HuH-7 (cell line): ENCODE measurements around the gene VAMP2.
"Not testable (repeated sequence)": the region's sequence is repeated elsewhere in the genome, so short reads cannot be mapped to it uniquely, and the experiment has no call there.

ENCODE experiments used
- DNase-seq: peaks from one replicate; pipeline ENCODE4 v3.0.0; 2011; ENCODE audit warnings: low spot score

VAMP2 gene

GRCh38 chr17:8176197-8176940 lies 13.6 kb upstream of the VAMP2 start, which contains the start of gene TMEM107:
TSS of gene TMEM107 (minus strand) at chr17:8176380. CDS start at chr17:8176286, 94 bp downstream.
- DNase-seq: no peak

GRCh38 chr17:8175795-8176196 lies 13.0 kb upstream of the VAMP2 start:
- DNase-seq: no peak

- no peak for DNase-seq
Observed at GRCh38 chr17:8173871-8174322, 11.1 kb upstream of the VAMP2 start.

GRCh38 chr17:8173056-8173870 lies 10.5 kb upstream of the VAMP2 start:
- DNase-seq: no peak

- DNase-seq: not testable (repeated sequence)
Observed at GRCh38 chr17:8170186-8170585, 7.4 kb upstream of the VAMP2 start.

GRCh38 chr17:8167526-8167925 lies 4.8 kb upstream of the VAMP2 start:
- no peak for DNase-seq

- no peak for DNase-seq
Observed at GRCh38 chr17:8166731-8167130, 4.0 kb upstream of the VAMP2 start.

GRCh38 chr17:8164815-8165131 lies 2.0 kb upstream of the VAMP2 start:
- DNase-seq: no peak

- DNase-seq: no peak
Observed at GRCh38 chr17:8163978-8164814, 1.4 kb upstream of the VAMP2 start.

- peak; percentile 47 for DNase-seq
Observed at GRCh38 chr17:8162997-8163977, 539 bp upstream of the VAMP2 start.

- no peak for DNase-seq
Observed at GRCh38 chr17:8161289-8162232, 1.2 kb downstream of the VAMP2 start.

- no peak for DNase-seq
Observed at GRCh38 chr17:8160741-8161221, 2.0 kb downstream of the VAMP2 start.

- no peak for DNase-seq
Observed at GRCh38 chr17:8160224-8160577, 2.5 kb downstream of the VAMP2 start.

GRCh38 chr17:8159459-8160223 lies 3.1 kb downstream of the VAMP2 start:
- DNase-seq: no peak

GRCh38 chr17:8159032-8159400 lies 3.7 kb downstream of the VAMP2 start:
- DNase-seq: no peak

GRCh38 chr17:8158267-8159031 lies 4.3 kb downstream of the VAMP2 start:
- DNase-seq: peak; percentile 85

- DNase-seq: peak; percentile 93
Observed at GRCh38 chr17:8156246-8156992, 6.3 kb downstream of the VAMP2 start.

GRCh38 chr17:8155996-8156245 lies 6.8 kb downstream of the VAMP2 start:
- DNase-seq: no peak
